GM19397 (cell line): ENCODE measurements around the gene MTAP.

Source experiments
- ATAC-seq: cut with Tn5 transposase; IDR thresholded peaks from one replicate; pipeline ENCODE4 v1.9.1; 2021; ENCODE audit warnings: mild to moderate bottlenecking, moderate library complexity; ENCODE audit not compliant: unreplicated experiment

MTAP gene

DNA sequence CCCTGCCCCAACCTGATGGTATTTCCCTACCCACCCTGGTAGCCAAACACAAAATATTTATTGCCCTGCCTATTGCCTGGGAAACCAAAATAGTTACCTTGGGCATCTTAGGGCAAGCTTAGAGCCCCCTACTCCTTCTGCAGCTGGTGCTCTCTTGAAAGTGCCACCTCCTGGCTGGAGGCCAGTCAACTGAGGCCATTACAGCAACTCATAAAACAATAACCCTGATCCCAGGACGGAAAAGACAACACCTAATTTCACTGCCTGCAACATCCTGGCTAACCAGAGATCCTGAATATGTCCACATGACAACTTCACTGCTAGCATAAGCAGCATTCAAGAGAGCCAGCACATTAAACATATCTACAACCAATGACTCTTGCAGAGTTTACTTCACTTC lies 38.7 kb downstream of the MTAP start:
- ATAC-seq = no peak

DNA sequence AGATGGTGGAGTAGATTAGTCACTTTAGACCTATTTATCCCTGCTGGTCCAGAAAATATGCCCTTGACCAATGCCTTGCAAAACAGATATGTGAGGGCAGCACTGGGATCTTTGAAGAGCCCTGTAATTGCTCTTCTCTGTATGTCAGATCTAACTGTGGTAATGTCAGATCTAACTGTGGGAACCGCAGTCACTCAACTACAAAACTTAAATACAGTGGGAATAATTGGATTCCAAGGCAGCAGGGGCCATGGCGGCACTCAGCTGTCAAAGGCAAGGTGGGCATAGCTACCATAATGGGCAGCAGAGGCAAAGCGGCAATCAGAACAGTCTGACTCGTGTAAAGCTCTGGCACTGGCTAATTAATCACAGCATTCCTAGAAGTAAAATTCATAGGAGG lies 46.2 kb downstream of the MTAP start:
- no peak for ATAC-seq

DNA sequence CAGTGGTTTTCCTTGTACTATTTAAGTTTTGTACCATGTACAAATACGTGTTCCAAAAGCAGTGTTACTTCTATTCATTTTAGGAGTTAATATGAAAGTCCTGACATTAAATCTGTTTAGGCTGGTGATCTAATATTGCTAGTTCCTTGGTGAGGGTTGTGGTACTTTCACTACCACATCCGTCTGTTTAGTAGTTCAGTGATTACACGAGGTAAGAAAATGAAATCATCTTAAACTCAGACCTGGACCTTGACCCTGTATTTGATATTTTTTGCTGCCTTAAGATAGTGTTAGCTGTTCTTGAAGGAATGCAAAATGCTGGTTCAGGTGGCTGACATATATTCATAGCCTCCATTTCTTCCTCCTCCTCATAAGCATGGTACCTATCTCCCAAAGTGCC lies 50.3 kb downstream of the MTAP start:
- ATAC-seq = peak; percentile 99

DNA sequence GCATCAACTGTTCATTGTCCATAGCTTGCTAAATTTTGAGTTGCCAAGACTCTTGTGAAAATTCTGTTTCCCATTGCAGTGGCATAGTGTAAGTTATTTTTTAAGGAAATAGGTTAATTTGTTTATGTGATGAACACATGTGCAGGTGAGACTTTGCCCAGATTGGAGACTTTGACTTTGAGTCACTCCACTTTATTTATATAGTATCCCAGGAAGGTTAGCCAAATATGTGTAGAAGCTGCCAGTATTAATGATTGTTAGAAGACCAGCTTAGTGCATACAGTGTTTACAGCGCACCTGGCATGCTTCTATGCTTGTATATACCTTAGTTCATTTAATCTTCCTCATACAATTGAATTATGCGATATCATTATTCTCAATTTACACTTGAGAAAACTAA lies 51.0 kb downstream of the MTAP start:
- ATAC-seq = no peak

DNA sequence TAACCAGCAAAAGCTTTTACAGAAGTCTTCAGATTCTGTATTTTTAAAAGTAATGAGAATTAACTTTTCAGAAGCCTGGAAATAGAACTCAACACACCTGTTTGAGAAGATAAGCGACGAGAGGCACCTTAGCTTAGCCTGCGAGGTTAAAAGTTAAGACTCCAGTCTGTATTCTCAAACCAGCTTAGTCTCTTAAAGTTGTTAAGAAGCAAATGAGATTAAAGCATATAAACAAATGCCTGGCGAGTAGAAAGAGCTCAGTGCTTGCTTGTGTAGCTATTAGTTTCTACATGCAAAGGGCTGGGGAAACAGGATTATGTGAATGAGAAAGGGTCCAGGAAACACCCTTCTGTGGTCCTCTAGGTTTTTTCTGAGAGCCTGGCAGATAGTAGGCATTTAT lies 51.7 kb downstream of the MTAP start:
- no peak for ATAC-seq

DNA sequence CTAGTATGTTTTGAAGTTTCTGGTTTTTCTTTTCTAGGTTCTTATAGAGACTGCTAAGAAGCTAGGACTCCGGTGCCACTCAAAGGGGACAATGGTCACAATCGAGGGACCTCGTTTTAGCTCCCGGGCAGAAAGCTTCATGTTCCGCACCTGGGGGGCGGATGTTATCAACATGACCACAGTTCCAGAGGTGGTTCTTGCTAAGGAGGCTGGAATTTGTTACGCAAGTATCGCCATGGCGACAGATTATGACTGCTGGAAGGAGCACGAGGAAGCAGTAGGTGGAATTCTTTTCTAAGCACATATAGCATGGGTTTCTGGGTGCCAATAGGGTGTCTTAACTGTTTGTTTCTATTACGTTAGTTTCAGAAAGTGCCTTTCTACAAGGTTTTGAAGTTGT lies 52.2 kb downstream of the MTAP start:
- ATAC-seq = no peak

DNA sequence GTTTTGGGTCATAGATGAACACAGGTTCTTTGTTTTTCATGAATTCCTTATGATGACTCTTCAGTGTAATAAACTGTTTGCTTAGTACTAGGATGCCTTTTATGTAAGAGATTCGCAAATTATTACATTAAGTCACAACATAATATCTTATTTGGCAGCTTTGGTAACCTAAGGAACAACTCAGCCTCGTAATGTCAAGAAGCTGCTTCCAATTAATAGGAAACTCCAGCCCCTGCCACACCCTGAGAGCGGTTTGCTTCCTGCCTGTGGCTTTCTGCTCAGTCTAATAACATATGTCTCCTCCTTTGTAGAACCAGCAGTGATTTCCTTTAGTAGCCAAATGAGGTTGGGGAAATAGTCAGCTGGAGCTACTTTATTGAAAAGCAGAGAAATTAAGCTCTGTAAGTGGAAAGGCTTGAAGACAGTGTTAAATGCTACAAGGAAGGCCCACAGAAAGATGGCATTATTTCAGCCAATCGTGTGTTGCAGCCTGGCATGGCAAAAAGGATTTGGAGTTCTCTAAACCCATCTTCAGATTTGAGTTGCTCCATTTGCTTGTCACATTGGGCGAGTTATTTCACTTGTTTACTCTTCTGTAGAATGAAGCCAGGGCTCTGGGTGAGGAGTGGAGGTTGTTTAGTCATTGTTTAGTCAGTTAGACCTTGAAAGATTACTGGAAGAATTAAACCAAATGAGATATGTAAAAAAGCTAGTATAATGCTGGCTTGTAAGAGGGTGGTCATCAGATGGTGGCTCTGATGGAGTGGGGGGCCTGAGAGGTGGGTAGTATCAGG lies 54.1 kb downstream of the MTAP start:
- no peak for ATAC-seq

DNA sequence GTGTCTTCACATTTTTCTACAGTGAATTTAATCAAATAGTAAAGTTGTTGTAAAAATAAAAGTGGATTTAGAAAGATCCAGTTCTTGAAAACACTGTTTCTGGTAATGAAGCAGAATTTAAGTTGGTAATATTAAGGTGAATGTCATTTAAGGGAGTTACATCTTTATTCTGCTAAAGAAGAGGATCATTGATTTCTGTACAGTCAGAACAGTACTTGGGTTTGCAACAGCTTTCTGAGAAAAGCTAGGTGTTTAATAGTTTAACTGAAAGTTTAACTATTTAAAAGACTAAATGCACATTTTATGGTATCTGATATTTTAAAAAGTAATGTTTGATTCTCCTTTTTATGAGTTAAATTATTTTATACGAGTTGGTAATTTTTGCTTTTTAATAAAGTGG lies 60.4 kb downstream of the MTAP start:
- no peak for ATAC-seq

DNA sequence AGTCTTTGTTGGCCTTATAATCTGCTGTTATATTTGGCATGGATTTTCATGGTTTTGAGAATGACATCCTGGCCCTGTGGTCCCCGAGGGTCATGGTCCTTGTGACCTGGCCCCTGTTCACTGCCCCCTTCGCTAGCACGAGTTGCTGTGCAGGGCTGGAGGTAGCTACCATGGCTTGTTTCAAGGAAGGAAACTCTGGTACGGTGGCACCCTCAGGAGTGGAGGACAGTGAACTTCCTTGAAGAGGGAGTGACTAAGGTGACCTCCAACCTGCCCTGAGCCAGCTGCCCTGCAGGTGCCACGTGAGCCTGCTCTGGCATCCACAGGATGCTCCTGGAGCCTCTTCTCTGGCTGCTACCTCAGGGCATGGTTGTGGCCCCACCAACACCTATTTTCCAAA lies 62.1 kb downstream of the MTAP start:
- no peak for ATAC-seq

DNA sequence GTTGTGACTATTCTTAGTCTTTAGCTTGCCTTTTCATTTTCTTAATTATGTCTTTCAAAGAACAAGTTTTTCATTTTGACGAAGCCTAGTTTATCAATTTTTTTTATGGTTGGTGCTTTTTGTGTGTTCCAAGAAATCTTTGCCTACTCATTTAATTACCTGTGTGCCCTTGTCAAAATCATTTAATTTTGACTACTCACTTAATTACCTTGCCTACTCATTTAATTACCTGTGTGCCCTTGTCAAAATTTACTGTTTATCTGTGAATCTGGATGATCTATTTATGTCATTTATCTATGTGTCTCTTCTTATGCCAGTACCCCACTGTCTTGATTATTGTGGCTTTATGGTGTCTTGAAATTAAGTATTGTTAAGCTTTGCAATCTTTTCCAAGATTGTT lies 63.9 kb downstream of the MTAP start:
- ATAC-seq = no peak

DNA sequence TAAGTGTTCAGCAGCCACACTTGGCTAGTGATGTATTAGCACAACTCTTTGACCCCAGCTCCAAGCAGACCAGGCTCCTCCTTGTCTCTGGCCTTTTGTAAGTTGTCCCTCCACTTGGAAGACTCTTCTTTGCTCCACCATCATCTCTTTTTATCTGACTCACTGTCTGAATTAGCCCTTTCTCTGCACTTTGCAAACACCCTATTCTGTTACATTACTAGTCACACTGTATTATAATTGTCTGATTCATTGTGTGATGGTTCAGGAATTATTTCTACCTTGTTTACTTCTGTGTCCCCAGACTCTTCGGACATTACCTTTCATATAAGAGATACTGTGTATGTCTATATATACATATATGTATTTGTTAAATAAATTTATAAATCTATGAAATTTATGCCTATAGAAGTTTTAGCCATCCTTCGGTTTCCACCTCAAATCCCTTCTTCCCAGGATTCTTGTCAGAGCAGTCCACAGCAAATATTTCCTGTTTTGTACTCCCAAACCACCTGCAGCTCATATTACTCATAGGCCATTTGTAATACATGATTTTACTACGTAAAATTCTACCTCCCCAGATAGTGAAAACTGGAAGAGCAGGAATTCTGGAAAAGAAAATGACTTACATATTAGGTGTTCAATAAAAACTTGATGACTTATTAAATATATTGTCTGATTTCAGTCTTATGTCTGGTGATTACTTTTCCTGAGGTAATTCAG lies 69.0 kb downstream of the MTAP start:
- ATAC-seq = no peak

DNA sequence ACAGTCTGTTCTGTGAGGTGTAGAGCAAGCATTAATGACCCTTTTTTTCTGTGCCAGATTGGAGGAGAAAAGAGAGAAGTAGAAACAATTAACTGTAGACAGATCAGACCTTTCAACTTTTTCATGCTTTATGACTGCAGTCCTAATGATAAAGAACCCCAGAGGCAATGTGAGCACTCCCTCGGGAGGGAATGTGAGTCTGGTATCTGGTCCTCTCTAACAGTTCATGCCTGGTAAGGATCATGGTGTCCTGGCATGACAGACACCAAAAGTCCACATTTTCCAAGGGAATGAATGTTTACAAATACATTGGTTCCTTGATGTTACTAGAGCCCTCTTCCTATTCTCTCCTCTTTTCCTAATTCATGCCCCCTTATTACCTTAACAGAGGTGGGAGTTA lies 70.3 kb downstream of the MTAP start:
- ATAC-seq = no peak

DNA sequence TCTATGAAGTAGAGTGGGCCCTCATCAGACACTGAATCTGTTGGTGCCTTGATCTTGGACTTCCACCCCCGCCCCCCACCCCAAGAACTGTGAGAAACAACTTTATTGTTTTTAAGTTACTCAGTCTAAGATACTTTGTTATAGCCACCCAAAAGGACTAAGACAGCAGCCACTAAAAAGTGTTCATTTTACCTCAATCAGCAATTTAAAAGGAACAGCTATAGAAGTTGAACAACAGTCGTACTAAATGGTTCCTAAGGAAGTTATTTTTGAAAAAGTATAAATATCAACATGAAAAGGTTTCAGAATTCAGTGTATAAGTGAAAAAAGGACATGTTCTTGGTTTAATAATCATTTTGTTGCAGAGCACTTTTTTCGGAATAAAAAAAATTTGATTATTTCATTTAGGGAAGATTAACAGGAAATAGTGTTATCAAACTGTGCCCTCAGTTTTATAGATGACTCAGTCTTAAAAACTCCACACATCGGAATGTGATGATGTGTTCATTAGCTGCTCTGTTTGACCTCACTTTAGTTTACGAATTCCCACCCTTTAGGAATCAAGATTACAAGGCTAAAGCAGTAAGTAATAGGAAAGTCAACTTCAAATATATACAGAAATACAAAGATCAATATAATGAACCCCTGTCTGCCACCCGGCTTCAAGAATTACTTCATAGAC lies 71.2 kb downstream of the MTAP start:
- ATAC-seq = no peak

DNA sequence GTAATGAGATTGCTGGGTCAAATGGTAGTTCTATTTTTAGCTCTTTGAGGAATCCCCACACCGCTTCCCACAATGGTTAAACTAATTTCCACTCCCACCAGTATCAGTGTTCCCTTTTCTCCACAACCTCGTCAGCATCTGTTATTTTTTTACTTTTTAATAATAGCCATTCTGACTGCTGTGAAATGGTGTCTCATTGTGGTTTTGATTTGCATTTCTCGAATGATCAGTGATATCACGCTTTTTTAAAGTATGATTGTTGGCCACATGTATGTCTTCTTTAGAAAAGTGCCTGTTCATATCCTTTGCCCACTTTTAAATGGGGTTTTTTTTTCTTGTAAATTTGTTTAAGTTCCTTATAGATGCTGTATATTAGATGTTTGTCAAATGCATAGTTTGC lies 73.5 kb downstream of the MTAP start:
- ATAC-seq = no peak

DNA sequence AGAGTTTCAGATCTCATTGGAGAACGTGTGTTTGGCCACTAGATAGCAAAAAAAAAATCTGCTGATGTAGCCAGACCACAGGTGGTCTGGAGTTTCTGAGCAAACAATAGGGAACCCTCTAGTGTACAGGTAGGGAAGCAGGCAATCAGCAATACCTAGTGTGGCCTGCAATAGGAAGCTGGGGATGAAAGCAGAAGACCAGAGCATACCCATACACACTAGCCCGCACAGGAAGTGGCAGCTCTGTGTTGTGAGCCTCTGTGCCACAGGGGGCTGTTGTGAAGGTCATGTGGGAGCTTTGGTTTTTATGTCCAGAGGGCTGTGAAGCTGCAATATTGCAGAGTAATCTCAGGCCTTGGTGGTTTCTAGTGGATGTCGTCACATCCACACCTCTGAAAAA lies 81.2 kb downstream of the MTAP start:
- ATAC-seq = no peak

DNA sequence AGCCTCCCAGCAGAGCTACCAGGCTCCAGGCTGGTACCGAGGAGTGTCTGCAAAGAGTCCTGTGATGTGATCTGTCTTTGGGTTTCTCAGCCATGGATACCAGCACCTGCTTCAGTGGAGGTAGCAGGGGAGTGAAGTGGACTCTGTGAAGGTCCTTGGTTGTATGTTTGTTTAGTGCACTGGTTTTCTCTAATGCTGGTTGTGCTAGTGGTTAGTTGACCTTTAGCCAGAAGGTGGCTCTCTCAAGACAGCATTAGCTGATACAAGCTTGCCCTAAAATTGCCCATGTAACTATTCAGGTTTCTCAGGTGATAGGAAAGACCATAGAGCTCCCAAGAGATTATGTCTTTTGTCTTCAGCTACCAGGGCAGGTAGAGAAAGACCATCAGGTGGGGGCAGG lies 87.2 kb downstream of the MTAP start:
- ATAC-seq = no peak

DNA sequence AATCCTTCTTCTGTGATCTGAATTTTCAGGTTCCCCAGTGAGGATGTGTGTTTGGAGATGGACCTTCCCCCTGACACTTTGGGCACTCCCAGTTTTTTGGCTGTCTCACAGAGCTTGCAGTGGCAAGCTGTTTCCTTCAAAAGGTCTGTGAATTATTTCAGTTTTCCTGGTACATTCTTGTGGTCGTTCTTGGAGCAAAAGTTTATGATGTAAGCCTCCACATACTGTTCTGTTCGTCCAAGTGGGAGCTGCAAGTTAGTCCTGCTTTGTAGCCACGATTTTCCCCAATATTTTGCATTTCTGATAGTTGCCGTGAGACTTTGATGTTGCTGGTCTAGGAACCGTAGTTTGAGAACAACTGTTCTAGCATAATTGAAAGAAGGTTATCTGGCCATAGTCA lies 88.3 kb downstream of the MTAP start:
- ATAC-seq = no peak

DNA sequence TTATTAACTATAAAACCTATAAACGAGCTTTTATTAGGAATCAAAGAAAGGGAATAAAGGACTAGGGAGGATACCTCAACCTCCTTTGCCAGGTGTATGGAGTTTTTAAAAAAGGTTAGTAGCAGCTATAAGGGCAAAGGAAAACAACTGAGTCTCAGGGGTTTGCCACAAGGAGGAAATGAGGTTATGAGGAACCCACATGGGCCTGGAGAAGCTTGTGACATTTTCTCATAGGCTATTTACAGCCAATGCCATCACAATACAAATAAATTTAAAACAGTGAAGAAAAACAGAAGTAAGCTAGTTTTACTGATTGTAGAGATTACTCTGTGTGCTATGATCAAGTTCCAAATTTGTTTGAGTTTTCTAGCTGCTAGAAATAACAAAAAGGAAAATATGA lies 99.1 kb downstream of the MTAP start:
- ATAC-seq = no peak

DNA sequence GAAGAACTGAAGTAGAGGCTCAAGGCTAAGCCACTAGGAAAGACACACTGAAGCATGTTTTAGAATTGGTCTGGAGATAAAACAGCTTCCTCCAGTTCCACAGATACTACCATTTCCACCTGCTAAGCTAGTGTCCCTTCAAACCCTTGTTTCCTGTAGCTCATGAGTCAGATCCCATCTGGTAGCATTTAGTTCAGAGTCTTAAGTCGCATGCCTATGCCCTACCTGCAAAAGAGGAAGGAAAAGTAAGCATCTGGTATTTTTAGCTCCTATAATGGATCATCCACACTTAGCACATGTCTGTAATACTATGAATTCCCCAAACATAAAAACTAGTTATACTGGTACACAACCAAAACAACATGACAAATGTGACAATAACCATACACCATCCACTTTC lies 99.7 kb downstream of the MTAP start:
- ATAC-seq = no peak

DNA sequence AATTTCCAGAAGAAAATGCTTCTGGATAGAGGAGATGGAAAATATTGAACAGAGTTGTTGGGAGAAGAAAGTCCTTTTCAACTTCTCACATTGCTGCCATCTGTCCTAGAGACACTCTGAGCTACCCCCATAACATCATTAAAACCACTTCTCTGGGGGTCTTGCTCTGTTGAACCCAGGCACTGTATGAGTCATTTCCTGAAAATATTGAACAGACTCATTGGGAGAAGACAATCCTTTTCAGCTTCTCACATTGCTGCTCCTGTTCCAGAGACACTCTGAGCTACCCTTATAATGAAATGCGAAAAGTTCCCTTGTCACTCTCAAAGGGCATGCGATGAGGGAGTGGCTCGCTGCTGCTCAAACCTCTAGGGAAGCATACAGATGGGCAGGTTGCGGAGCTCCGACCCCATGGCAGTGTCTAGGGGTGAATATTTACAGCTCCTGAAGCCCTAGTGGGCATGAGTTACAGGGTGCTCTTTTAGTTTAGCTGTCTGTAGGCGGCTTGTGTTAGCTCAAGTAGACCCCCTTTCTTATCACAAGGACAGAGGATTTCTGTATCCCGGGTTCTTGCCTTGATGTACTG lies 101.0 kb downstream of the MTAP start:
- no peak for ATAC-seq

DNA sequence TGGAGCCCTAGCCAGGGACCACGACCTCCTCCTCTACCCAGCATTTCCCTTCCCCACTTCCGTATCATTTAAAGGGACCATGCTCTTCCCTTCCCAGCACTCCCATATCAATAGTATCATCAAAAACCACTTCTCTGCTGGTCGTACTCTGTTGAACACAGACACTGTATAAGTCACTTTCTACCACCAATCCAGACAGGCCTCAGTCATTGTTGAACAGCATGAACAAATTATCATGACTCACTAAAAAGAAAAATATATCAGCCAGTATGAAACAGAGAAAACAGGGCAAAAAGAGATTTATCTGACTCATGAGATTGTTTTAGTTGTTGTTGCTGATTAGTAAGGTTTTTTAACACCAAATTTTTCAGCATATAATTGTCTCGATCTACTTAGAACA lies 101.9 kb downstream of the MTAP start:
- ATAC-seq = no peak

DNA sequence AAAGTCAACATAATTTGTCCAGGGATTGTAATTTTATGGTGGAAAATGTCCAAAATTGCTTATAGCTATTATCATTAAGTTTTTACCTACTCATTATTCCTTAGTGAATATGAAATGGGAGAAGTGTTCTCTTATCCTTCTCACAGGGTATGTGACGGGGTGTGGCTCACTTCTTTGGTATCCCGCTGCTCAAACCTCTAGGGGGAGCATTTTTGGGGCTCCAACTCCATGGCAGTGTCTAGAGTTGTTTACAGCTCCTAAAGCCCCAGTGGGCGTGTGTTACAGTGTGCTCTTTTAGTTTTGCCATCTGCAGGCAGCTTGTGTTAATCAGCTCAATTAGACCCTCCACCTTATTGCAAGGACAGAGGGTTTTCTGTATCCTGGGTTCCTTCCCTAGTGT lies 102.3 kb downstream of the MTAP start:
- no peak for ATAC-seq
